OCI-LY7 (cell line): ENCODE measurements around the gene FAM171A1. TPM values are rescaled to one million over a fixed set of nuclear protein-coding genes. Genes with fewer than 3 reads are reported as not detected.

Experiments
- BruUV-seq: library from RNA; stranded (reverse); fragments of 400-500 nt; replicated peaks from 2 replicates; lab custom pipeline; 2021; lab: Mats Ljungman, UMichigan
- CTCF ChIA-PET: fragments of 300-600 bp; sonication (Branson Sonifier 250); formaldehyde crosslinking; loops from one replicate; lab custom pipeline; 2022; ENCODE audit warnings: antibody characterized with exemption; ENCODE audit not compliant: unreplicated experiment; lab: Charles Lee
- POLR2A ChIA-PET: fragments of 300-600 bp; sonication (Branson Sonifier 250); formaldehyde crosslinking; loops from one replicate; lab custom pipeline; 2022; ENCODE audit warnings: antibody characterized with exemption; lab: Charles Lee
- DNase-seq: peaks from one replicate; pipeline ENCODE4 v3.0.0-alpha.2; 2015; ENCODE audit warnings: low spot score
- H2AFZ ChIP-seq: fragments of 200-600 bp; sonication (generic), shearing (Covaris generic); 2 replicates; pipeline ENCODE4 v1.6.1; 2014; ENCODE audit warnings: mild to moderate bottlenecking, antibody characterized with exemption, low read length, moderate library complexity
- H3K27ac ChIP-seq: fragments of 200-600 bp; sonication (generic); 2 replicates; pipeline ENCODE4 v1.5.1; 2014; ENCODE audit warnings: mixed run types, low read depth, mild to moderate bottlenecking, moderate library complexity, low read length, inconsistent platforms; ENCODE audit not compliant: poor library complexity, severe bottlenecking
- H3K36me3 ChIP-seq: fragments of 200-600 bp; sonication (generic); 2 replicates; pipeline ENCODE4 v1.6.1; 2014; ENCODE audit warnings: mild to moderate bottlenecking, antibody characterized with exemption, low read length, moderate library complexity, mixed read lengths; ENCODE audit not compliant: insufficient read depth
- H3K4me1 ChIP-seq: fragments of 200-600 bp; sonication (generic); 2 replicates; pipeline ENCODE4 v1.5.1; 2014; ENCODE audit warnings: mild to moderate bottlenecking, low read length; ENCODE audit not compliant: insufficient read depth, poor library complexity, severe bottlenecking
- H3K4me2 ChIP-seq: fragments of 200-600 bp; sonication (generic); 2 replicates; pipeline ENCODE4 v1.6.1; 2014; ENCODE audit warnings: mild to moderate bottlenecking, low read length
- H3K4me3 ChIP-seq: fragments of 200-600 bp; sonication (generic); 2 replicates; pipeline ENCODE4 v1.5.1; 2014; ENCODE audit warnings: mild to moderate bottlenecking, low read depth, low read length; ENCODE audit not compliant: poor library complexity, severe bottlenecking
- H3K79me2 ChIP-seq: fragments of 200-600 bp; sonication (generic); 2 replicates; pipeline ENCODE4 v1.6.1; 2016; ENCODE audit warnings: low read depth, mild to moderate bottlenecking, low read length, moderate library complexity, mixed read lengths; ENCODE audit not compliant: insufficient read depth
- H3K9me2 ChIP-seq: fragments of 200-600 bp; sonication (generic); 2 replicates; pipeline ENCODE4 v1.6.1; 2016; ENCODE audit warnings: mild to moderate bottlenecking, low read length, mixed read lengths; ENCODE audit not compliant: insufficient read depth
- H3K9me3 ChIP-seq: fragments of 200-600 bp; sonication (generic); 2 replicates; pipeline ENCODE4 v1.6.1; 2014; ENCODE audit warnings: mild to moderate bottlenecking, mixed run types, low read length, mixed read lengths
- H4K20me1 ChIP-seq: fragments of 200-600 bp; sonication (generic); 2 replicates; pipeline ENCODE4 v1.6.1; 2014; ENCODE audit warnings: mild to moderate bottlenecking, antibody characterized with exemption, low read length, moderate library complexity, mixed read lengths; ENCODE audit not compliant: insufficient read depth
- EZH2phosphoT487 ChIP-seq: fragments of 200-600 bp; sonication (generic); IDR thresholded peaks from 2 replicates; pipeline ENCODE4 v1.6.1; 2018; ENCODE audit warnings: low read depth, borderline replicate concordance, mild to moderate bottlenecking, mixed run types, antibody characterized with exemption, low read length, moderate library complexity, mixed read lengths
- intact Hi-C: fragments of 100-400 bp; cut with micrococcal nuclease; formaldehyde crosslinking; loops from one replicate; pipeline ENCODE4 v1.10.0; 2022; ENCODE audit not compliant: unreplicated experiment
- total RNA-seq, 2 experiments: library from RNA; depleted of rRNA in 1 of 2; stranded (reverse); fragments of >200 nt in 1 of 2; shearing (Covaris generic) in 1 of 2; gene quantifications; 2 replicates each; pipeline ENCODE4 v1.2.3, GENCODE V29; 2014 to 2022
- TF ChIP-seq, protein P1 (sequence below): fragments of 200-600 bp; sonication (generic); conservative IDR thresholded peaks from 2 replicates; pipeline ENCODE4 v1.5.1; 2014; ENCODE audit warnings: mild to moderate bottlenecking, antibody characterized with exemption, low read length, moderate library complexity, mixed read lengths

FAM171A1 gene
- total RNA-seq, 2 experiments from 2014 or later, result not detected

DNA sequence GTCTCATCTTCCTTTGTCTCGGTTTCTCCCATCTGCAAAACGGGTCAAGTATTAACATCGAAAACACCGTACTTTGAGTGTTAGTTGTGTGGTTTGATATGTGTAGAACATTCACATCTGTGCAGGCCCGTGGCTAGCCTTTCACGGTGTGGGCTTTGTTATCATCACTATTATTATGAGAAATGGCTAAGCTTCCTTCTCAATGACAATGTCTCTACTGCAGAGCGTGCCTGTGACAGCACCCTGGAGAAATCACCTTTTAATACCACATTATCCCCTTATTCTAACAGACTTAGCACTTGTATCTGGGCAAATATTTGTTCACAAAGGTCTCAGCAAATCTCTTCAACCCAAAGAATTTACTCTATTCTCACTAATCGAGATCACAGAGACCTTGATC, 55.8 kb downstream of the FAM171A1 start:
- Histone ChIP-seq H3K9me2 (no peaks in the 10 kb centered on the region), H3K4me1 (no peaks in the 10 kb centered on the region), H3K9me3 (no peaks in the 10 kb centered on the region), H3K36me3 (no peaks in the 10 kb centered on the region), H3K79me2 (no peaks in the 10 kb centered on the region), H4K20me1 (no peaks in the 10 kb centered on the region), H3K27ac (no peak overlapping the region), H2AFZ (no peak overlapping the region), H3K4me2 (no peak overlapping the region), H3K4me3 (no peak overlapping the region)
- DNase-seq, result no peak
- TF ChIP-seq, protein P1, sequence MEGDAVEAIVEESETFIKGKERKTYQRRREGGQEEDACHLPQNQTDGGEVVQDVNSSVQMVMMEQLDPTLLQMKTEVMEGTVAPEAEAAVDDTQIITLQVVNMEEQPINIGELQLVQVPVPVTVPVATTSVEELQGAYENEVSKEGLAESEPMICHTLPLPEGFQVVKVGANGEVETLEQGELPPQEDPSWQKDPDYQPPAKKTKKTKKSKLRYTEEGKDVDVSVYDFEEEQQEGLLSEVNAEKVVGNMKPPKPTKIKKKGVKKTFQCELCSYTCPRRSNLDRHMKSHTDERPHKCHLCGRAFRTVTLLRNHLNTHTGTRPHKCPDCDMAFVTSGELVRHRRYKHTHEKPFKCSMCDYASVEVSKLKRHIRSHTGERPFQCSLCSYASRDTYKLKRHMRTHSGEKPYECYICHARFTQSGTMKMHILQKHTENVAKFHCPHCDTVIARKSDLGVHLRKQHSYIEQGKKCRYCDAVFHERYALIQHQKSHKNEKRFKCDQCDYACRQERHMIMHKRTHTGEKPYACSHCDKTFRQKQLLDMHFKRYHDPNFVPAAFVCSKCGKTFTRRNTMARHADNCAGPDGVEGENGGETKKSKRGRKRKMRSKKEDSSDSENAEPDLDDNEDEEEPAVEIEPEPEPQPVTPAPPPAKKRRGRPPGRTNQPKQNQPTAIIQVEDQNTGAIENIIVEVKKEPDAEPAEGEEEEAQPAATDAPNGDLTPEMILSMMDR, result no peak
- no peak for TF ChIP-seq EZH2phosphoT487
- intact Hi-C loops, result no loop called here
- CTCF ChIA-PET, result no interaction called here
- no TSS peak for BruUV-seq
- POLR2A ChIA-PET, result no interaction called here

DNA sequence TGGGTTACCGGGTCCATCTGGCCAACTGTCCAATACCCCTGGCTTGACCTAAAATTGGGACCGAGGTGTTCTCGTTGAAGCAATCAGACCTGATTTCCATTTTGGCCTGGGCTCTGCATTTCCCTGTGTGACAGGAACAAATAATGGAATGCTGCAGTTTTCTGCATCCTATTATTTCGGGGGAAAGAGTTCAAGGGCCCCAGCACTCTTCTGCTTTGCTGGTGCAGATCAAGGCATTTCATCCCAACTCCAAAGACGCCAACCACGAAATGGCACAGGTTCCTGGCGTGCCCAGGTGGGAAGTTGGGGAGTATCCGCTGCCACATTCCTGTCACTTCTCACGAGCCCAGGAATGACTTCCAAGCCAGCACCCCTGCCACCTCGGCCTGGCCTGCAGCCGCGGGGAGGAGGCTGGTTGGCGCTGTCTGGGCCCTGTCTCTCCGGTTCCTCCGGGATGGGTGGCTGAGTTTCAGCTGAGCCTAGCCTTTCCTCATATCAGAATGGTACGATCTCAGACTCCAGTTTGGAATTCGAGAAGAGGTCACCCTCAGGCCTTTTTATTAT, 56.5 kb downstream of the FAM171A1 start:
- H3K9me2 ChIP-seq, result no peaks in the 10 kb centered on the region
- H3K4me1 ChIP-seq, result no peaks in the 10 kb centered on the region
- no peak for DNase-seq
- intact Hi-C loops, result no loop called here
- no peaks in the 10 kb centered on the region for H4K20me1 ChIP-seq
- ChIA-PET POLR2A (interaction anchor here (0.6 kb wide), 1 partner anchor 1933 kb away, joined by 3 read pairs; no protein-coding TSS in a partner anchor), CTCF (no interaction called here)
- H3K4me2 ChIP-seq, result no peak overlapping the region
- H3K79me2 ChIP-seq, result no peaks in the 10 kb centered on the region
- no peak overlapping the region for H2AFZ ChIP-seq
- H3K36me3 ChIP-seq, result no peaks in the 10 kb centered on the region
- BruUV-seq, result no TSS peak
- TF ChIP-seq, protein P1, result no peak
- TF ChIP-seq EZH2phosphoT487, result no peak
- H3K9me3 ChIP-seq, result no peaks in the 10 kb centered on the region
- H3K27ac ChIP-seq, result no peak overlapping the region
- H3K4me3 ChIP-seq, result no peak overlapping the region

DNA sequence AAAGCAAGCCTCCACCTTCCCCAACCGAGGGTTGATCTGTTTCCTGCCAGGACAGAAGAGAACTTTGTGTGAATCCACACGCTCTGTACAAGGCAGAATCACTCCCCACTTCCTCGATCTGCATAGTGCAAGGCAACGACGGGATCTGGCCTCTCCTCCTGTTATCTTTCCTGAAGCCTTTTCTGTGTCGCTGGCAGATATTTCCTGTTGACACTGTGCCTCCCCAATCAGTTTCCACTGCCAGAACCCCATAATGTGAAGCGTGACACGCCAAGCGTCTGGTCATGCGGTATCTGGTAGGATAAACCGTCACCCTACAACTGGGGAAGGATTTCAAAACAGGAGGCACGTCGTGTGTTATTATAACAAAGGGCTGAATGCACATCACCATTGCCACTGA, 57.2 kb downstream of the FAM171A1 start:
- H4K20me1 ChIP-seq, result no peaks in the 10 kb centered on the region
- ChIA-PET POLR2A (interaction anchor here (0.6 kb wide), 2 partner anchors 1342 to 1933 kb away, joined by 3 read pairs; no protein-coding TSS in a partner anchor), CTCF (no interaction called here)
- no peak overlapping the region for H3K27ac ChIP-seq
- no peaks in the 10 kb centered on the region for H3K4me1 ChIP-seq
- intact Hi-C loops, result no loop called here
- H3K79me2 ChIP-seq, result no peaks in the 10 kb centered on the region
- no peak overlapping the region for H3K4me2 ChIP-seq
- no peaks in the 10 kb centered on the region for H3K9me2 ChIP-seq
- H2AFZ ChIP-seq, result no peak overlapping the region
- DNase-seq, result no peak
- no TSS peak for BruUV-seq
- H3K4me3 ChIP-seq, result no peak overlapping the region
- no peaks in the 10 kb centered on the region for H3K36me3 ChIP-seq
- no peak for TF ChIP-seq EZH2phosphoT487
- TF ChIP-seq, protein P1, result no peak
- no peaks in the 10 kb centered on the region for H3K9me3 ChIP-seq
